Tibial artery (tissue), 4 donors: ENCODE results near the gene ATG4B.

Experiments
- DNase-seq, 2 donors: peaks; one replicate each; pipeline ENCODE4 v3.0.0-alpha.2; 2019
- H3K27ac ChIP-seq, 2 donors: fragments of 200-600 bp; sonication (generic) in 1 of 2; 1 replicate in 1 of 2; 2 replicates in 1 of 2; pipeline ENCODE4 v1.5.1; 2018 to 2019; ENCODE audit warnings: mild to moderate bottlenecking in 1 of 2
- H3K27me3 ChIP-seq, 2 donors: fragments of 200-600 bp; sonication (generic) in 1 of 2; one replicate each; pipeline versions ENCODE4 v1.5.1 to v1.6.0; 2016 to 2019
- H3K36me3 ChIP-seq, 3 donors: fragments of 200-600 bp; sonication (generic) in 2 of 3; one replicate each; pipeline ENCODE4 v1.5.1; 2016 to 2019; ENCODE audit warnings: mild to moderate bottlenecking in 2 of 3
- H3K4me1 ChIP-seq, 4 donors: fragments of 200-600 bp; sonication (generic) in 2 of 4; 1 replicate in 3 of 4; 2 replicates in 1 of 4; pipeline ENCODE4 v1.5.1; 2016 to 2019
- H3K4me3 ChIP-seq, 2 donors: fragments of 200-600 bp; sonication (generic) in 1 of 2; 1 replicate in 1 of 2; 2 replicates in 1 of 2; pipeline ENCODE4 v1.5.1; 2018 to 2019; ENCODE audit warnings: mild to moderate bottlenecking in 2 of 2
- H3K9me3 ChIP-seq, 3 donors: fragments of 200-600 bp; sonication (generic) in 1 of 3; one replicate each; pipeline ENCODE4 v1.5.1; 2016 to 2019
- intact Hi-C: fragments of 100-400 bp; cut with DNase I; formaldehyde crosslinking; loops from one replicate; pipeline ENCODE4 v1.15.0; 2023; ENCODE audit warnings: low total_unique reads
- TF ChIP-seq, protein P1 (sequence below), 2 experiments: fragments of 200-600 bp in 1 of 2; fragments of 450-650 bp in 1 of 2; IDR thresholded peaks; one replicate each; pipeline ENCODE4 v1.5.1; 2017 to 2019; ENCODE audit warnings: antibody characterized with exemption in 2 of 2, mild to moderate bottlenecking in 1 of 2, moderate library complexity in 1 of 2

Gene ATG4B

DNA sequence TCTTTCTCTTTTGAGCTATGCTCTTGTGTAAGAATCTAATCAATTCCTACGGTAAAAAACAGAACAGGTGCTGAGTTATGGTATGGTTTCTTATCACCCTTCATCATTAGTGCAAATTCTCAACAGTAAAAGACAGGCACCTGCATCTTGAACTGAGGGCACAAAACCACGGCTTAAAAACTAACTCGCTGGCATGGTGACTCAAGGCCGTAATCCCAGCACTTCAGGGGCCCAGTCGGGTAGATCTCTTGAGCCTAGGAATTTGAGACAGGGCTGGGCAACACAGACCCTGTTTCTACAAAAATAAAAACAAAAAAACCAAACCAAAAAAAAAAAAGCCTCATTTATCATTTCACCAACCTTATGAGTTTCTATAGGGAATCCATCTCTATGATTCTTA is 33.8 kb upstream of the ATG4B start:
- no peak overlapping the region for H3K27ac ChIP-seq
- TF ChIP-seq, protein P1, sequence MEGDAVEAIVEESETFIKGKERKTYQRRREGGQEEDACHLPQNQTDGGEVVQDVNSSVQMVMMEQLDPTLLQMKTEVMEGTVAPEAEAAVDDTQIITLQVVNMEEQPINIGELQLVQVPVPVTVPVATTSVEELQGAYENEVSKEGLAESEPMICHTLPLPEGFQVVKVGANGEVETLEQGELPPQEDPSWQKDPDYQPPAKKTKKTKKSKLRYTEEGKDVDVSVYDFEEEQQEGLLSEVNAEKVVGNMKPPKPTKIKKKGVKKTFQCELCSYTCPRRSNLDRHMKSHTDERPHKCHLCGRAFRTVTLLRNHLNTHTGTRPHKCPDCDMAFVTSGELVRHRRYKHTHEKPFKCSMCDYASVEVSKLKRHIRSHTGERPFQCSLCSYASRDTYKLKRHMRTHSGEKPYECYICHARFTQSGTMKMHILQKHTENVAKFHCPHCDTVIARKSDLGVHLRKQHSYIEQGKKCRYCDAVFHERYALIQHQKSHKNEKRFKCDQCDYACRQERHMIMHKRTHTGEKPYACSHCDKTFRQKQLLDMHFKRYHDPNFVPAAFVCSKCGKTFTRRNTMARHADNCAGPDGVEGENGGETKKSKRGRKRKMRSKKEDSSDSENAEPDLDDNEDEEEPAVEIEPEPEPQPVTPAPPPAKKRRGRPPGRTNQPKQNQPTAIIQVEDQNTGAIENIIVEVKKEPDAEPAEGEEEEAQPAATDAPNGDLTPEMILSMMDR (IDR thresholded peaks at IDR 0.05): no peak
- H3K4me3 ChIP-seq: no peak overlapping the region
- DNase-seq: no peak
- peaks cover 28 to 86% (median 60%) of the 10 kb centered on the region in 3 donors for H3K36me3 ChIP-seq
- no peaks in the 10 kb centered on the region for H3K27me3 ChIP-seq
- H3K9me3 ChIP-seq: no peaks in the 10 kb centered on the region
- H3K4me1 ChIP-seq: no peaks in the 10 kb centered on the region
- intact Hi-C loops: no loop called here

DNA sequence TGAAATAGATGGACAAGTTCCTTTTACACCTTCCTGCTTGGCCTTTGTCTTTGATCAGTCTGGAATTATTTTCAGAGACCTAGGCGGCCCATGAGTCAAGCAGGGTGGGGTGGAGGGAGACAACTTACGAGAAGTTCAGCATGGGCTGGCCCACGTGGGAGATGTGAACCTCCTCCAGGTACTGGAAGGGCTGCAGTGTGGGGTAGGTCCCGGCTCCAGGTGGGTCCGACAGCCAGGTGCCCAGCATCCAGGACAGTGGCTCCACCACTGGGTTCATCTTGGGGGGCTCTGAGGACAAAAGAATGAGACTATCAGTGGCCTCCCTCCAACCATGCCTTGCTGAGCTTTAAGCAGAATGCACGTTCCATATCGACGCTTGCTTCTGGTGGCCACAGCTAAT is 31.3 kb upstream of the ATG4B start:
- Histone ChIP-seq H3K4me3 (no peak overlapping the region), H3K36me3 (peaks cover 16 to 63% (median 45%) of the 10 kb centered on the region in 3 donors), H3K27ac (no peak overlapping the region), H3K27me3 (no peaks in the 10 kb centered on the region), H3K4me1 (peaks cover 0 to 18% (median 12%) of the 10 kb centered on the region in 4 donors), H3K9me3 (no peaks in the 10 kb centered on the region)
- TF ChIP-seq, protein P1 (IDR thresholded peaks at IDR 0.05): no peak
- DNase-seq: no peak
- intact Hi-C loops: no loop called here

DNA sequence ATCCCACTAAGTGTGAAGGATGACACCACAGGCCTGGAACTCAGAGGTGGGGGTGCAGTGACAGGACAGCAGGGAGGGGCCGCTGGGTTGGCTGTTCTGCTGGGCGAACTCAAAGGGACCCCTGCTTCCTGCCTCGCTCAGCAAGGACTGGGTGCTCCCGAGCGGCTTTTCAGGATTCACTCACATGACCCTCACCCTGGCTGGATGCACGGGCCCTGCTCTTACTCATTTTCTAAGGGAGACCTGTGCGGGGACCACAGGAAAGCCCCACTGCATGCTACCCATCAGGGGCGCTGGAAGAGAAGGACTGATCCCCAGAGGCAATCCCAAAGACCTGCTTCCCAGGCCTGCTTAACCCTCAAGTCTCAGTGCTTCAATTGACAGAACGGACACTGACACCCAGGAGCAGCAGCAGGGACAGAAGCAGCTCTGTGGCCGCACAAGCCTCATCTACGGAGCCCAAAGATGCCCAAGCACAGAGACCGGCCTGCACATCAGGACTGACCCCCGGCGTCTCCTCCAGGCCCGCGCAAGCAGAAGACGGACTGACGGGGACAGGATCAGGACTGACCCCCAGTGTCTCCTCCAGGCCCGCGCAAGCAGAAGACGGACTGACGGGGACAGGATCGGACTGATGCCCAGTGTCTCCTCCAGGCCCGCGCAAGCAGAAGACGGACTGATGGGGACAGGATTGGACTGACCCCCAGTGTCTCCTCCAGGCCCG is 30.2 kb upstream of the ATG4B start:
- H3K36me3 ChIP-seq: peaks cover 16 to 52% (median 36%) of the 10 kb centered on the region in 3 donors
- intact Hi-C loops: no loop called here
- H3K4me3 ChIP-seq: no peak overlapping the region
- H3K4me1 ChIP-seq: peaks cover 0 to 18% (median 12%) of the 10 kb centered on the region in 4 donors
- no peaks in the 10 kb centered on the region for H3K9me3 ChIP-seq
- TF ChIP-seq, protein P1 (IDR thresholded peaks at IDR 0.05): no peak
- no peak overlapping the region for H3K27ac ChIP-seq
- DNase-seq: no peak
- H3K27me3 ChIP-seq: no peaks in the 10 kb centered on the region

DNA sequence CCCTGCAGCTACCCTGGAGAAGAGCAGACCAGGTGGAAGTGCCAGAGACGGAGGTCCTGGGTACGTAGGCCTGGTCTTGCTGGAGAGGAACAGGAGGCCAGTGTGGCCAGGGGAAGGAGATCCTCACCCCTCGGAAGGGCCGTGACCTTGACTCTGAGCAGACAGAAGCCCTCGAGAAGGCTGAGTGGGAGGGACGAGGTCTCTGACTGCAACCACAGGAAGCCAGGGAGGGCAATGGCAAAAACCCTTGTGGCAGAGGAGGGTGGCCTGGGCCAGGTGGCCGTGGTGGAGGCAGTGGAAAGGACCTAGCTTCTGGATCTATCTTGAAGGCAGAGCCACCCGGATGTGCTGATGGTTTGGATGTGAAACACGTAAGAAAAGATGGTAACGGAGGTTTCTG is 28.6 kb upstream of the ATG4B start:
- no peaks in the 10 kb centered on the region for H3K27me3 ChIP-seq
- H3K36me3 ChIP-seq: peaks cover 11 to 39% (median 26%) of the 10 kb centered on the region in 3 donors
- H3K9me3 ChIP-seq: no peaks in the 10 kb centered on the region
- TF ChIP-seq, protein P1 (IDR thresholded peaks at IDR 0.05): no peak
- no peak overlapping the region for H3K27ac ChIP-seq
- intact Hi-C loops: no loop called here
- H3K4me3 ChIP-seq: no peak overlapping the region
- H3K4me1 ChIP-seq: peaks cover 0 to 18% (median 12%) of the 10 kb centered on the region in 4 donors
- no peak for DNase-seq

DNA sequence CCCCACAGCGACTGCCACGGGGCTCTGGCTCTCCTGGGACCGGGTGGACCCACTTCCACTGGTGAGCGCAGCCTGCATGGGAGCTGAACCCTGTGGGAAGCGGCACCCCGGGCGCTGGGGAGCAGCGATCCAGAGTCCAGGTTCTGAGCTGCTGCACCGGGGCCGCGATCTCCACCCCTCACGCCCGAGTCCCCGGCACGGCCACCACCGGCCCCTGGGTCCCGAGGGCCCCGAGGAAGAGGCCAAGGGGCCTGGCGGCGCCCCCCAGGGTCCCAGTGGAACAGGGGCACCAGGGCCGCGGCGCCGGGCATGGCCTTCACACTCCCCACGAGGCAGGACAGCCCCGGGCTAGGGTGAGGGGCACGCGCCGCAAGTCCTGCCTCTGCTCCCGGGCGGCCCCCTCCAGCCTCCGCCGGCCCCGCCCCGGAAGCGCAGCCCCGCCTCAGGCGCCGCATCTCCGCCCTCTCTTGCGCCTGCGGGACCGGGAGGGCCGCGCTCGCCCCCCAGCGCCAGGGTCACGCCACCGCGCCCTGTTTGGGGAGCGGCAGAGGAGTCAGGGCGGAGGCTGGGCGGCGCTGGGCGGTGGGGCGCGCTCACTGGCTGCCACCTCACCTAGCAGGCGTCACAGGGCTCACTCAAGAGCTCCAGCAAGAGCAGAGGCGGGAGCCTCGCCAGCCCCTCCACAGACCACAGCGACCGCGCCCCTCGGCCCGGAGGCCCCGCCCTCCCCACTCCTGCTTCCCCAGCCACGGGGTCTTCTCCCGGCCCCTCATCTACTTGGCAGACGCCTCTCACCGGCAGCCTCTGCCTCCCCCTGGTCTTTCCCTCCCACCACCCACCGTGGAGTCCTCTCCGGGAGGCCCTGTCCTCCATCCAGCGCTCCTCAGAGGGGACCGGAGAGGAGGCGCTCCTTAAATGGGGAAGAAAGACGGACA is 27.4 kb upstream of the ATG4B start:
- TF ChIP-seq, protein P1 (IDR thresholded peaks at IDR 0.05): peak; percentile 61 to 62
- H3K36me3 ChIP-seq: peaks cover 11 to 27% (median 15%) of the 10 kb centered on the region in 3 donors
- no peaks in the 10 kb centered on the region for H3K9me3 ChIP-seq
- H3K27ac ChIP-seq: peak overlapping the region; percentile 80 to 82
- peaks cover 0 to 18% (median 12%) of the 10 kb centered on the region in 4 donors for H3K4me1 ChIP-seq
- H3K27me3 ChIP-seq: no peaks in the 10 kb centered on the region
- intact Hi-C loops: loop anchor here (5.0 kb wide), 1 partner anchor 103 kb away; the partner anchor contains the start of gene STK25
- DNase-seq: peak; percentile 66 to 89
- peak overlapping the region; percentile 59 to 81 for H3K4me3 ChIP-seq
